Peyer's patch (tissue), 4 donors: Measurements from ENCODE around the gene PEF1.

Experiments
- CTCF ChIP-seq, 6 experiments: fragments of 450-650 bp in 4 of 6; fragments of 200-600 bp in 2 of 6; sonication (generic) in 1 of 6; IDR thresholded peaks; one replicate each; pipeline ENCODE4 v1.5.1; 2017 to 2019; ENCODE audit warnings: antibody characterized with exemption in 6 of 6, mild to moderate bottlenecking in 3 of 6, moderate library complexity in 1 of 6
- POLR2A ChIP-seq, 2 donors: fragments of 450-650 bp; IDR thresholded peaks; one replicate each; pipeline ENCODE4 v1.5.1; 2017; ENCODE audit warnings: antibody characterized with exemption in 2 of 2, mild to moderate bottlenecking in 2 of 2, moderate library complexity in 2 of 2

GRCh38 chr1:31646259-31646960 is 1.7 kb upstream of the PEF1 start:
- TF ChIP-seq CTCF (IDR thresholded peaks at IDR 0.05) (no peak), POLR2A (IDR thresholded peaks at IDR 0.05) (no peak)
